Measurements from ENCODE around the gene PRR3.

The PRR3 gene

GRCh38 chr6:30599625-30600324, 42.7 kb downstream of the PRR3 start:
- no peaks in the 10 kb centered on the region for H3K9me3 ChIP-seq
- no peaks in the 10 kb centered on the region for H3K4me1 ChIP-seq
- DNase-seq (ENCODE audit: low spot score in 2 of 2): no peak
- no peak overlapping the region for H3K4me3 ChIP-seq
- peaks cover 49% of the 10 kb centered on the region for H3K36me3 ChIP-seq (replicated peaks)
- in situ Hi-C loops (cut with MboI; ENCODE audit: low sequenced_read_pairs): loop anchor here (25.0 kb wide), 1 partner anchor 1038 kb away; no protein-coding TSS in a partner anchor
- no peaks in the 10 kb centered on the region for H3K27me3 ChIP-seq (ENCODE audit: low read depth)

- Histone ChIP-seq H3K36me3 (replicated peaks) (peaks cover 55% of the 10 kb centered on the region), H3K9me3 (no peaks in the 10 kb centered on the region), H3K27me3 (ENCODE audit: low read depth) (no peaks in the 10 kb centered on the region), H3K4me1 (no peaks in the 10 kb centered on the region), H3K4me3 (no peak overlapping the region)
- no peak for DNase-seq (ENCODE audit: low spot score in 2 of 2)
- in situ Hi-C loops (cut with MboI; ENCODE audit: low sequenced_read_pairs): no loop called here
Observed at GRCh38 chr6:30600451-30600961, 43.4 kb downstream of the PRR3 start.

- Histone ChIP-seq H3K36me3 (replicated peaks) (peaks cover 64% of the 10 kb centered on the region), H3K4me3 (no peak overlapping the region), H3K27me3 (ENCODE audit: low read depth) (no peaks in the 10 kb centered on the region), H3K9me3 (no peaks in the 10 kb centered on the region), H3K4me1 (no peaks in the 10 kb centered on the region)
- DNase-seq (ENCODE audit: low spot score in 2 of 2): no peak
- in situ Hi-C loops (cut with MboI; ENCODE audit: low sequenced_read_pairs): no loop called here
Observed at GRCh38 chr6:30601436-30601814, 44.3 kb downstream of the PRR3 start.

- no peak overlapping the region for H3K4me3 ChIP-seq
- in situ Hi-C loops (cut with MboI; ENCODE audit: low sequenced_read_pairs): no loop called here
- peaks cover 70% of the 10 kb centered on the region for H3K36me3 ChIP-seq (replicated peaks)
- no peaks in the 10 kb centered on the region for H3K4me1 ChIP-seq
- no peaks in the 10 kb centered on the region for H3K9me3 ChIP-seq
- H3K27me3 ChIP-seq (ENCODE audit: low read depth): no peaks in the 10 kb centered on the region
- no peak for DNase-seq (ENCODE audit: low spot score in 2 of 2)
Observed at GRCh38 chr6:30601815-30602641, 44.9 kb downstream of the PRR3 start.

- no peaks in the 10 kb centered on the region for H3K27me3 ChIP-seq (ENCODE audit: low read depth)
- no peaks in the 10 kb centered on the region for H3K4me1 ChIP-seq
- no peaks in the 10 kb centered on the region for H3K9me3 ChIP-seq
- in situ Hi-C loops (cut with MboI; ENCODE audit: low sequenced_read_pairs): no loop called here
- peaks cover 90% of the 10 kb centered on the region for H3K36me3 ChIP-seq (replicated peaks)
- DNase-seq (ENCODE audit: low spot score in 2 of 2): no peak
- no peak overlapping the region for H3K4me3 ChIP-seq
Observed at GRCh38 chr6:30603961-30604360, 46.9 kb downstream of the PRR3 start.

GRCh38 chr6:30610065-30610464, 53.0 kb downstream of the PRR3 start:
- in situ Hi-C loops (cut with MboI; ENCODE audit: low sequenced_read_pairs): no loop called here
- Histone ChIP-seq H3K27me3 (ENCODE audit: low read depth) (no peaks in the 10 kb centered on the region), H3K36me3 (replicated peaks) (peaks cover 89% of the 10 kb centered on the region), H3K9me3 (no peaks in the 10 kb centered on the region), H3K4me3 (no peak overlapping the region), H3K4me1 (peaks cover 27% of the 10 kb centered on the region)
- no peak for DNase-seq (ENCODE audit: low spot score in 2 of 2)

GRCh38 chr6:30611150-30611855, 54.2 kb downstream of the PRR3 start:
- Histone ChIP-seq H3K4me1 (peaks cover 27% of the 10 kb centered on the region), H3K4me3 (no peak overlapping the region), H3K36me3 (replicated peaks) (peaks cover 81% of the 10 kb centered on the region), H3K27me3 (ENCODE audit: low read depth) (no peaks in the 10 kb centered on the region), H3K9me3 (no peaks in the 10 kb centered on the region)
- in situ Hi-C loops (cut with MboI; ENCODE audit: low sequenced_read_pairs): no loop called here
- DNase-seq (ENCODE audit: low spot score in 2 of 2): no peak

- Histone ChIP-seq H3K36me3 (replicated peaks) (peaks cover 81% of the 10 kb centered on the region), H3K27me3 (ENCODE audit: low read depth) (no peaks in the 10 kb centered on the region), H3K9me3 (no peaks in the 10 kb centered on the region), H3K4me3 (no peak overlapping the region), H3K4me1 (peaks cover 27% of the 10 kb centered on the region)
- DNase-seq (ENCODE audit: low spot score in 2 of 2): no peak
- in situ Hi-C loops (cut with MboI; ENCODE audit: low sequenced_read_pairs): no loop called here
Observed at GRCh38 chr6:30611856-30612194, 54.7 kb downstream of the PRR3 start.

GRCh38 chr6:30612213-30612612, 55.1 kb downstream of the PRR3 start:
- Histone ChIP-seq H3K4me3 (no peak overlapping the region), H3K4me1 (peaks cover 27% of the 10 kb centered on the region), H3K36me3 (replicated peaks) (peaks cover 79% of the 10 kb centered on the region), H3K27me3 (ENCODE audit: low read depth) (no peaks in the 10 kb centered on the region), H3K9me3 (no peaks in the 10 kb centered on the region)
- DNase-seq (ENCODE audit: low spot score in 2 of 2): no peak
- in situ Hi-C loops (cut with MboI; ENCODE audit: low sequenced_read_pairs): no loop called here

- DNase-seq (ENCODE audit: low spot score in 2 of 2): no peak
- no peaks in the 10 kb centered on the region for H3K9me3 ChIP-seq
- in situ Hi-C loops (cut with MboI; ENCODE audit: low sequenced_read_pairs): no loop called here
- H3K4me1 ChIP-seq: peaks cover 27% of the 10 kb centered on the region
- H3K4me3 ChIP-seq: no peak overlapping the region
- H3K36me3 ChIP-seq (replicated peaks): peaks cover 74% of the 10 kb centered on the region
- H3K27me3 ChIP-seq (ENCODE audit: low read depth): no peaks in the 10 kb centered on the region
Observed at GRCh38 chr6:30612687-30613248, 55.7 kb downstream of the PRR3 start.
